Natural killer cell (primary cell): ENCODE results near the gene MIA. TPM values are rescaled to one million over a fixed set of nuclear protein-coding genes. Genes with fewer than 3 reads are reported as not detected.

Experiments
- ATAC-seq, 3 donors: fragments of 150-1000 bp in 2 of 3; fragments of 200-7000 bp in 1 of 3; cut with Tn5 transposase; 1 replicate in 1 of 3; 2 replicates in 2 of 3; pipeline ENCODE4 v1.10.0; 2021; ENCODE audit warnings: mild to moderate bottlenecking in 2 of 3, moderate library complexity in 2 of 3
- DNase-seq, 2 donors: peaks; one replicate each; pipeline versions ENCODE4 v3.0.0 to v3.0.0-alpha.2; 2013 to 2021; ENCODE audit warnings: mixed read lengths in 1 of 2
- H3K27ac ChIP-seq: one replicate; pipeline ENCODE4 v1.5.1; 2013; ENCODE audit warnings: mild to moderate bottlenecking, low read length
- H3K27me3 ChIP-seq: one replicate; pipeline ENCODE4 v1.6.1; 2013; ENCODE audit warnings: low read length; ENCODE audit not compliant: control insufficient read depth, insufficient read depth
- H3K36me3 ChIP-seq: one replicate; pipeline ENCODE4 v1.6.1; 2013; ENCODE audit warnings: low read length; ENCODE audit not compliant: control insufficient read depth, insufficient read depth
- H3K4me1 ChIP-seq: one replicate; pipeline ENCODE4 v1.6.1; 2013; ENCODE audit warnings: low read length; ENCODE audit not compliant: control insufficient read depth, insufficient read depth
- H3K4me3 ChIP-seq: one replicate; pipeline ENCODE4 v1.5.1; 2013; ENCODE audit warnings: low read length
- H3K9me3 ChIP-seq: one replicate; pipeline ENCODE4 v1.6.1; 2013; ENCODE audit warnings: low read length; ENCODE audit not compliant: control insufficient read depth, insufficient read depth
- H3K27ac Mint-ChIP-seq, 2 donors: one replicate each; pipeline ENCODE4 v1.8.0; 2022; ENCODE audit warnings: mild to moderate bottlenecking in 2 of 2, mixed read lengths in 2 of 2, moderate library complexity in 1 of 2
- H3K27me3 Mint-ChIP-seq, 2 donors: one replicate each; pipeline ENCODE4 v1.8.0; 2022; ENCODE audit warnings: low read depth in 2 of 2, mixed read lengths in 2 of 2
- H3K36me3 Mint-ChIP-seq: one replicate; pipeline ENCODE4 v1.8.0; 2022; ENCODE audit warnings: mixed read lengths
- H3K4me1 Mint-ChIP-seq, 2 donors: one replicate each; pipeline ENCODE4 v1.8.0; 2022; ENCODE audit warnings: mixed read lengths in 2 of 2
- H3K4me3 Mint-ChIP-seq: one replicate; pipeline ENCODE4 v1.8.0; 2022; ENCODE audit warnings: mild to moderate bottlenecking, moderate library complexity, mixed read lengths
- H3K9me3 Mint-ChIP-seq, 2 donors: one replicate each; pipeline ENCODE4 v1.8.0; 2022; ENCODE audit warnings: mixed read lengths in 2 of 2
- WGBS: methylation state at CpG from one replicate; pipeline ENCODE4 v1.1.7; 2013; ENCODE audit warnings: missing lambda C conversion rate; ENCODE audit not compliant: insufficient coverage; 5-methylcytosine and 5-hydroxymethylcytosine counted together
- intact Hi-C: fragments of 100-400 bp; cut with micrococcal nuclease; formaldehyde crosslinking; loops from one replicate; pipeline ENCODE4 v1.14.2; 2022
- total RNA-seq, 4 donors: library from RNA; stranded (reverse); fragments of 120-200 nt in 1 of 4; gene quantifications; one replicate each; pipeline versions ENCODE4 v1.2.3 to v1.2.4, GENCODE V29; 2013 to 2022
- TF ChIP-seq, protein P1 (sequence below): fragments of 200-600 bp; IDR thresholded peaks from one replicate; pipeline ENCODE4 v1.8.0; 2022; ENCODE audit warnings: antibody characterized with exemption

Gene MIA
- total RNA-seq, 3 donors from 2014 or later (not counting 1 experiment from before 2014, with no cell fraction given): not detected

DNA sequence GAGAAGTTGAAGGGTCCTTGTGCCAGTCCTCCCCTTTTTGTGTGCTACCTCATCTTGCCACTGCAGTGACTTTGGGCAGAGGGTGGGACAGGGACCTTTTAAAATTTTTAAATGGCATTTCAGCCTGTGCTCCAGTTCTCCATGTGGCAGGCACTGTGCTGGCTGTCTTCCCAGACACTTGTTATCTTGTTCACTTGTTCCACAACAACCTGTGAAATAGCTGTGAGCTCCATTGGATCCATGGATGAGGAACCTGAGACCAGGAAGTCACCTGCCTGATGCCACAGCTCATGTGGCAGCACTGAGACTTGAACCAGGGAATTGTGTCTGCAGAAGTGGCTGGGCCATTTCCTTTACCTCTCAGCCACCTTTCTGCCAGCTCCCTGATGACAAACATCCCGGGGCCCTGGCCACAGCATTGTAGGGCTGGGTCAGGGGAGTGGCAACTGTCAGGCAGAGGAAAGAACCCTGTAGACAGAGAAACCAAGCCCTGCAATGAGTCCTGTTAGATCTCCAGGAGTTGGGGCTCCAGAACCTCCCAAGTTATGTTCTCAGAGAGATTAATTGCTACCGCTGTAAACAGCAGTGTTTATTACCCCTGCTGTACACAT is 30.0 kb downstream of the MIA start:
- no peak for ATAC-seq
- 75% methylated on average over 2 of the region's 2 CpGs for WGBS

DNA sequence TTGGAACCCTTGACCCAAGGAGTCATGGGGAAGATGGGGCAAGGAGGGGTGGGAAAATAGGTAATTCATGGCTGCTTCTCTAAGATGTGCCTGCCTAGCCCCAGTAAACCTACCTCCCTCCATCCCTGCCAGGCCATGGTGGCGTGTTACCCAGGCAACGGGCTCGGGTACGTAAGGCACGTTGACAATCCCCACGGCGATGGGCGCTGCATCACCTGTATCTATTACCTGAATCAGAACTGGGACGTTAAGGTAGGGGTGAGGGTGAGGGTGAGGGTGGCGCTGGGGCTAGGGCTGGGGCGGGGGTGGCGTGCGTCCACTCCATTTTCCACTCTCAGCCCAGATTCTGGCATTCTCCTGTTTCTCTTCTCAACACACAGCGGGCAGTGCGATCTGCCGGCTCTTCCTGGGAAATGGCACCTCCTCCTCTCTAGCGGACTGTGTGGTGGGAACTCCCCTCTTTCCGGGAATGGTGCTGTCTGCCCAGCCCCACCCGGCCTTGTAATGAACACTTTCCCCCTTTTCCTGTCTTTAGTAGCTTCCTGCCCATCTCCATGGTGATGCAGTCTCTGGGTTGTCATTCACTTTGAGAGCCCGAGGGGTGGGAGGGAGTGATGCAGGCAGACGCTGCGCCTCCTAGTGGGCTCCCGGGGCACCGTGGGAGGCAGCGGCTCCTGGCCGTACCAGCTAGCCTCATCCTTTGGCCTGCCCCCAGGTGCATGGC is 31.3 kb downstream of the MIA start:
- peak; percentile 64 to 92 for DNase-seq
- peak; percentile 59 to 62 (median 62) for ATAC-seq
- H3K36me3 ChIP-seq: peaks cover 35% of the 10 kb centered on the region
- Mint-ChIP-seq H3K36me3 (no peaks in the 10 kb centered on the region), H3K4me1 (peaks cover 81 to 88% of the 10 kb centered on the region in 2 donors), H3K9me3 (no peaks in the 10 kb centered on the region), H3K27ac (peak overlapping the region; percentile 96 to 100), H3K27me3 (no peaks in the 10 kb centered on the region), H3K4me3 (peak overlapping the region; percentile 79)
- H3K27me3 ChIP-seq: no peaks in the 10 kb centered on the region
- peak overlapping the region; percentile 82 for H3K27ac ChIP-seq
- TF ChIP-seq, protein P1, sequence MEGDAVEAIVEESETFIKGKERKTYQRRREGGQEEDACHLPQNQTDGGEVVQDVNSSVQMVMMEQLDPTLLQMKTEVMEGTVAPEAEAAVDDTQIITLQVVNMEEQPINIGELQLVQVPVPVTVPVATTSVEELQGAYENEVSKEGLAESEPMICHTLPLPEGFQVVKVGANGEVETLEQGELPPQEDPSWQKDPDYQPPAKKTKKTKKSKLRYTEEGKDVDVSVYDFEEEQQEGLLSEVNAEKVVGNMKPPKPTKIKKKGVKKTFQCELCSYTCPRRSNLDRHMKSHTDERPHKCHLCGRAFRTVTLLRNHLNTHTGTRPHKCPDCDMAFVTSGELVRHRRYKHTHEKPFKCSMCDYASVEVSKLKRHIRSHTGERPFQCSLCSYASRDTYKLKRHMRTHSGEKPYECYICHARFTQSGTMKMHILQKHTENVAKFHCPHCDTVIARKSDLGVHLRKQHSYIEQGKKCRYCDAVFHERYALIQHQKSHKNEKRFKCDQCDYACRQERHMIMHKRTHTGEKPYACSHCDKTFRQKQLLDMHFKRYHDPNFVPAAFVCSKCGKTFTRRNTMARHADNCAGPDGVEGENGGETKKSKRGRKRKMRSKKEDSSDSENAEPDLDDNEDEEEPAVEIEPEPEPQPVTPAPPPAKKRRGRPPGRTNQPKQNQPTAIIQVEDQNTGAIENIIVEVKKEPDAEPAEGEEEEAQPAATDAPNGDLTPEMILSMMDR: peak; percentile 66
- intact Hi-C loops: no loop called here
- WGBS: 51% methylated on average over 25 of the region's 26 CpGs
- no peaks in the 10 kb centered on the region for H3K9me3 ChIP-seq
- H3K4me3 ChIP-seq: no peak overlapping the region
- peaks cover 92% of the 10 kb centered on the region for H3K4me1 ChIP-seq

More for the DNA sequence above, 30.0 kb downstream of the MIA start:
- peak overlapping the region; percentile 49 for H3K4me3 Mint-ChIP-seq
- TF ChIP-seq, protein P1: no peak
- no peaks in the 10 kb centered on the region for H3K9me3 Mint-ChIP-seq
- Histone ChIP-seq H3K27me3 (no peaks in the 10 kb centered on the region), H3K9me3 (no peaks in the 10 kb centered on the region), H3K36me3 (peaks cover 44% of the 10 kb centered on the region), H3K4me3 (no peak overlapping the region), H3K27ac (peak overlapping the region; percentile 82), H3K4me1 (peaks cover 93% of the 10 kb centered on the region)
- intact Hi-C loops: no loop called here
- peak overlapping the region; percentile 96 to 100 for H3K27ac Mint-ChIP-seq
- no peaks in the 10 kb centered on the region for H3K27me3 Mint-ChIP-seq
- peak in 1 of 2 donors; percentile 68 for DNase-seq
- H3K36me3 Mint-ChIP-seq: no peaks in the 10 kb centered on the region
- H3K4me1 Mint-ChIP-seq: peaks cover 83 to 88% of the 10 kb centered on the region in 2 donors

DNA sequence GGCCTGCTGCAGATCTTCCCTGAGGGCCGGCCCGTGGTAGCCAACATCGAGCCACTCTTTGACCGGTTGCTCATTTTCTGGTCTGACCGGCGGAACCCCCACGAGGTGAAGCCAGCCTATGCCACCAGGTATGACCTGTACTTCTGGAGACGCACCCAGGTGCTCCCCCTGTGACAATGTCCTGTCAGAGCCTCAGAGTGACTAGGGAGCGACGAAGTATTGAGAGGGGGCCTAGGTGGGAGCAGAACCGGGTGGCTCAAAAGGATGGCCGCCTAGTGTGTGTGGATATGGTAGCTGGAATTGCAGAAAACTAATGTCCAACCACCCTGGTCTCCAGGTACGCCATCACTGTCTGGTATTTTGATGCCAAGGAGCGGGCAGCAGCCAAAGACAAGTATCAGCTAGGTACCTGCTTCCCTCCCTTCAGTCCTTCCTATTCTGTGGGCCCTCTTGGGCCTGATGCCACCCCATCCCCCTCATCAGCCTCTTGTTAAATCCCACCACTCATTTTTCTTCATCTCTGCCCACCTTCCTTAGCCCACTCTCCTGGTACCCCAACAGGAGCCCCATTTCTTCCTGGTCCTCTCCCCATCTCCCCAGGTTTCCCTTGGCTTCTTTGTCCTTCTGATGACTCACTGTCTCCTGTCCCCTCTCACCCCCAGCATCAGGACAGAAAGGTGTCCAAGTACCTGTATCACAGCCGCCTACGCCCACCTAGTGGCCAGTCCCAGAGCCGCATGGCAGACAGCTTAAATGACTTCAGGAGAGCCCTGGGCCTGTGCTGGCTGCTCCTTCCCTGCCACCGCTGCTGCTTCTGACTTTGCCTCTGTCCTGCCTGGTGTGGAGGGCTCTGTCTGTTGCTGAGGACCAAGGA is 32.1 kb downstream of the MIA start:
- TF ChIP-seq, protein P1: peak; percentile 43
- H3K36me3 Mint-ChIP-seq: no peaks in the 10 kb centered on the region
- WGBS: 85% methylated on average over 18 of the region's 18 CpGs
- no peaks in the 10 kb centered on the region for H3K27me3 Mint-ChIP-seq
- no peaks in the 10 kb centered on the region for H3K9me3 ChIP-seq
- ATAC-seq: no peak
- no peaks in the 10 kb centered on the region for H3K9me3 Mint-ChIP-seq
- no peaks in the 10 kb centered on the region for H3K27me3 ChIP-seq
- intact Hi-C loops: no loop called here
- peaks cover 92% of the 10 kb centered on the region for H3K4me1 ChIP-seq
- H3K27ac Mint-ChIP-seq: peak overlapping the region; percentile 96 to 100
- H3K4me3 ChIP-seq: no peak overlapping the region
- peaks cover 35% of the 10 kb centered on the region for H3K36me3 ChIP-seq
- DNase-seq: peak in 1 of 2 donors; percentile 46
- peaks cover 80 to 88% of the 10 kb centered on the region in 2 donors for H3K4me1 Mint-ChIP-seq
- peak overlapping the region; percentile 82 for H3K27ac ChIP-seq
- peak overlapping the region; percentile 79 for H3K4me3 Mint-ChIP-seq
